Urinary bladder (tissue), 4 donors: ENCODE results near the gene CD8B. TPM values are rescaled to one million over a fixed set of nuclear protein-coding genes. Genes with fewer than 3 reads are reported as not detected.

Source experiments
- DNase-seq: peaks from one replicate; pipeline ENCODE4 v3.0.0-alpha.2; 2015; ENCODE audit errors: extremely low spot score
- H3K27ac ChIP-seq: one replicate; pipeline ENCODE4 v1.5.1; 2013; ENCODE audit warnings: low read depth, mild to moderate bottlenecking, moderate library complexity
- H3K36me3 ChIP-seq: one replicate; pipeline ENCODE4 v1.6.1; 2013; ENCODE audit warnings: mild to moderate bottlenecking, moderate library complexity; ENCODE audit not compliant: insufficient read depth
- H3K4me1 ChIP-seq: one replicate; pipeline ENCODE4 v1.6.1; 2013; ENCODE audit warnings: mild to moderate bottlenecking, moderate library complexity; ENCODE audit not compliant: insufficient read depth
- H3K4me3 ChIP-seq: one replicate; pipeline ENCODE4 v1.5.1; 2013; ENCODE audit warnings: low read depth, low read length
- WGBS: extraction: QIAGEN DNeasy Blood & Tissue Kit; methylation state at CpG from one replicate; pipeline ENCODE4 v1.1.7; 2013; 5-methylcytosine and 5-hydroxymethylcytosine counted together
- polyA plus RNA-seq: library from polyadenylated mRNA; stranded (reverse); fragments of 200-250 nt; gene quantifications from one replicate; pipeline ENCODE4 v1.2.3, GENCODE V29; 2013
- total RNA-seq: library from RNA; depleted of rRNA; stranded (reverse); fragments of >200 nt; gene quantifications from one replicate; pipeline ENCODE4 v1.2.3, GENCODE V29; 2014
- donor health status: healthy with polysubstance abuse.
- donor health status: healthy.

Gene CD8B
- total and polyA plus RNA-seq, 2 donors = 0.82 TPM; not detected in 1

- no peak for DNase-seq
- Histone ChIP-seq H3K4me1 (no peaks in the 10 kb centered on the region), H3K27ac (no peak overlapping the region), H3K36me3 (no peaks in the 10 kb centered on the region), H3K4me3 (no peak overlapping the region)
- 81% methylated on average over 16 of the region's 16 CpGs for WGBS
These were observed 35.8 kb downstream of the CD8B start for GRCh38 chr2:86825693-86826381.

DNA sequence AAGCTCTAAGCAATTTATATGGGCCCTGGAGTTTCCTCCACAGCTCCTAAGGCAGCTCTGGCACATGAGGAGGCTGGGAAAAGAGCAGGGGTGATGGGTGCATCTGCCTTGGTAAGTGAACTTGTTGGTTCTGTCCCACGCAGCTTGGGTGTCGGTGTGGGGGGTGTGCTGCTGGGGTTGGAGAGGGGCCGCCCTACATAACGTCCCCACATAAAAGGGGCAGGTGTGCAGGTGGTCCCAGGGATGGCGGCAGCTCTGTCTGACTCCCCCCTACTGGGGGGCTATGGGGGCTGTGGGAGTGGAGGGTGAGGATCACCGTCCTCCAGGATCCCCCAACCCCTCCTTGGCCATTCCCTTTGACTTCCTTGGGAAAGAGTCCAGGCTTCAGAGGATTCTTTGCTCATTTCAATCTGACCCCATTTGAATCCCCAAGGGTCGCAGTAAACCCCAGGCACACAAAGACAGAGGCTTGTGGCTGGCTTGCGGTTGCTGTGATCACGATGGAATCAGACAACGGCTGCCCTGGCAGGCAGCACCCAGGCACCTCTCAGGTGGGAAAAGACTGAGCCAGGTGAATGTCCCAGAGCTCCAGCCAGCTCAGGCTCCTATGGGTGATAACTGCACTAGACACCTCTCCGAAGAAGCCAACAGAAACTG is 36.5 kb downstream of the CD8B start:
- Histone ChIP-seq H3K4me1 (no peaks in the 10 kb centered on the region), H3K36me3 (no peaks in the 10 kb centered on the region), H3K4me3 (no peak overlapping the region), H3K27ac (no peak overlapping the region)
- no peak for DNase-seq
- WGBS = 85% methylated on average over 11 of the region's 11 CpGs

DNA sequence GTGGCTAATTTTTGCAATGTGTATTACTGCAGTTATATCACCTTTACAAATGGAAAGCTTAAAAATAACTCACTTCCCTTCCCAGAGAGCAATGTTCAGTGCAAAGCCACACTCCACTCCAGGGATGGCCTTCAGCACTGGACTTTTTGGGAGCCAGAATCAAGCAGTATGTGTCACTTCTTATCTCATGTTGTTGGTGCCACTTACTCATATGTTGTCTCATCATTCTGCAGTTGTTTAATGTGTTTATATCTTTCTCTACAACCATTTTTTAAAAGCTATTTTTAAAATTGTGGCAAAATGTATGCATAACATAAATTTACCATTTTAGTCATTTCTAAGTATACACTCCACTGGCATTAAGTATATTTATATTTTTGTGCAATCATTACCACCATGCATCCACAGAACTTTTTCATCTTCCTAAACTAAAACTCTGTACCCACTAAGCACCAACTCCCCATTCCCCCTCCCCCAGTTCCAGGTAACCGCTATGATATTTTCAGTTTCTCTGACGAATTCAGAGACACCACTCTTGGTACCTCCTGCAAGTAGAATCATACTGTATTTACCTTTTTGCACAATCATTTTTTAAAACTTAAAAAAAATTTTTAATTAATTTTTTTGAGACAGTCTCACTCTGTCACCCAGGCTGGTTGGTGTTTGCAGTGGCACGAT is 38.9 kb downstream of the CD8B start:
- no peak for DNase-seq
- WGBS = 95% methylated on average over 3 of the region's 3 CpGs

DNA sequence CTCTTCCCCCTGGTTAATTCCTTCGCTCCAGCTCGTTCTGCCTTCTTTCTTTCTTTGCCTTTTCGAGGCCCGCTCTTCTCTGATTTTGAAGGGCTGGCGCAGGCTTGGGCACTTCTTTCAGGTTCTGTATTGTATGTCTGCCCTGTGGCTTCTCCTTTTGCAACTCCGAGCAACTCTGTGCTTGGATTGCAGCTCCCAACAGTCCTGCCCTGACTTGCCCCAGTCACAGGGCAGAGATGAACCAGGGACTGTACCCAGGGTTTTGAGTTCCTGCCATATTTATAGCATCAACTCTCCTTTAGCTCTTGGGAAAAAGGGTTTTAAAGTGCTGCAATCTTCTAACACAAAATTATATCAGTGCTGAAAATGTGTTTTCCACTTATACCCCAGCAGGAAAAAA is 39.8 kb downstream of the CD8B start:
- no peak for DNase-seq
- Histone ChIP-seq H3K4me1 (no peaks in the 10 kb centered on the region), H3K27ac (no peak overlapping the region), H3K4me3 (no peak overlapping the region), H3K36me3 (no peaks in the 10 kb centered on the region)
- WGBS = 87% methylated on average over 6 of the region's 6 CpGs

More for the DNA sequence above, 38.9 kb downstream of the CD8B start:
- H3K4me1 ChIP-seq = no peaks in the 10 kb centered on the region
- no peaks in the 10 kb centered on the region for H3K36me3 ChIP-seq
- no peak overlapping the region for H3K4me3 ChIP-seq
- H3K27ac ChIP-seq = no peak overlapping the region

DNA sequence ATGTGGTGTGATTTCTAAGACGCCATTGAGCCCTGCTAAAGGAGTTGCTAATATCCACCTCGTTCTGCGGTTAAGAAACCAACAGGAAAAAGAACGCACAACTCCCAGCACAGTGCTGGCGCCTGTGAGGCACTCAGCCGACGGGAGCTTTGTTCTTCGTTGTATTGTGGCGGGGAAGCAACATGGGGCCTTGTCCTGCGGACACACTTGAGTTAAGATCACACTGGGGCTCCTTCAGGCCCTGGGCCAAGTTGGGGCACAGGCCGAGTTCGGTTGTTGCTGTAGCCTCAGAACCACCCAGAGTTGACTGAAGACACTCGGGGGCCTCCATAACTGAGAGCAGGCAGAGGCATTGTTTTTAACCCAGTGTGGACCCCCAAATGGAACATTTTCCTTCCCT is 40.4 kb downstream of the CD8B start:
- DNase-seq = no peak

DNA sequence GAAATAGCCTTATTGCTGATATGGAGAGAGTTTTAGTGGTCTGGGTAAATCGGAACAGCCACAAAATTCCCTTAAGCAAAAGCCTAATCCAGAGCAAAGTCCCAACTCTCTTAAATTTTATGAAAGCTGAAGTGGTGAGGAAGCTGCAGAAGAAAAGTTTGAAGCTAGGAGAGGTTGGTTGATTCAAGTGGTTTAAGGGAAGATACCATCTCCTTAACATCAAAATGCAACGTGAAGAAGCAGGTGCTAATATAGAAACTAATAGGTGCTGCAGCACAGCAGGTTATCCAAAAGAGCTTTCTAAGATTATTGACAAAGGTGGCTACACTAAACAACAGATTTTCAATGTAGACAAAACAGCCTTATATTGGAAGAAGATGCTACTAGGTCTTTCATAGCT is 42.7 kb downstream of the CD8B start:
- no peaks in the 10 kb centered on the region for H3K36me3 ChIP-seq
- H3K27ac ChIP-seq = no peak overlapping the region
- 92% methylated on average over 2 of the region's 2 CpGs for WGBS
- DNase-seq = no peak
- H3K4me3 ChIP-seq = no peak overlapping the region
- H3K4me1 ChIP-seq = no peaks in the 10 kb centered on the region

More for the DNA sequence above, 40.4 kb downstream of the CD8B start:
- 90% methylated on average over 13 of the region's 13 CpGs for WGBS
- H3K4me3 ChIP-seq = no peak overlapping the region
- no peaks in the 10 kb centered on the region for H3K36me3 ChIP-seq
- H3K27ac ChIP-seq = no peak overlapping the region
- H3K4me1 ChIP-seq = no peaks in the 10 kb centered on the region

- Histone ChIP-seq H3K36me3 (no peaks in the 10 kb centered on the region), H3K4me3 (no peak overlapping the region), H3K27ac (no peak overlapping the region), H3K4me1 (no peaks in the 10 kb centered on the region)
- DNase-seq = no peak
- 90% methylated on average over 4 of the region's 4 CpGs for WGBS
These were observed 43.4 kb downstream of the CD8B start for GRCh38 chr2:86818114-86818801.

- Histone ChIP-seq H3K27ac (no peak overlapping the region), H3K4me1 (no peaks in the 10 kb centered on the region), H3K36me3 (no peaks in the 10 kb centered on the region), H3K4me3 (no peak overlapping the region)
- WGBS = 84% methylated on average over 1 of the region's 1 CpG
- DNase-seq = no peak
These were observed 46.1 kb downstream of the CD8B start for GRCh38 chr2:86815611-86816010.

GRCh38 chr2:86809481-86810121 is 52.1 kb downstream of the CD8B start:
- Histone ChIP-seq H3K27ac (no peak overlapping the region), H3K4me3 (no peak overlapping the region), H3K4me1 (no peaks in the 10 kb centered on the region), H3K36me3 (no peaks in the 10 kb centered on the region)
- WGBS = 23% methylated on average over 43 of the region's 43 CpGs
- no peak for DNase-seq

DNA sequence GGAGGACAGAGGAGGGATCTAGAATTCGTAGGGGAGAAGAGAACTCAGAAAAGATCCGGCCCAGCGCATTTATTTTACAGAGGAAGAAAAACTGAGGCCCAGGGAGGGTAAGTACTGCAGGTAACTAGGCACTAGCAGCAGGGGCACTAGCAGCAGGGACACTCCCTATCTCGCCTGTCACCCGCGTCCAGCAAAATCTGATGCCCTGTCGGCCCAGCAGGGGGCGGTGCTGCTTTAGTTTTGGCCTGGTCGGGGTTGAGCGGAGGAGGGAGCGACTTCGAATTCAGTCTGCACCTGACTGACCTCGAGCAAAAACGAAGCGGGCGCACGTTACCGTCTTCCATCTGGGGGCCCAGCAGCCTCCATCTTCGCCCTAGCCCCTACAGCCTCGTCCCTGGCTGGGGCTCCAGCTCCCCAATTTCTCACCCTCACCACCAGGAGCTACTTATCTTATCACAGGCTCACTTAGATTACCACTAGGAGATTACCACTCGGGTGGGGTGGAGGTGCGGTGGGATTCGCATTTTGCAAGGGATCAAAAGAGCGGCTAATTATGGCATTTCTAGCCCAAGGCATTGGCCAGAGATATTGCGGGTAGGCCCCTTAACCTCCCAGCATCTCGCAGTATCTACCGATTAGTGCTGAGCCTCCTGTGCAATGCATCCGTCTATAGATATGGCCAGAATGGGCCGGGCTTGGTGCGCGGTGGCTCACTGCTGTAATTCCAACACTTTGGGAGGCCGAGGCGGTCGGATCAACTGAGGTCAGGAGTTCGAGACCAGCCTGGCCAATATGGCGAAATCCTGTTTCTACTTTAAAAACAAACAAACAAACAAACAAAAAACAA is 53.1 kb downstream of the CD8B start:
- Histone ChIP-seq H3K27ac (no peak overlapping the region), H3K4me3 (peak overlapping the region; percentile 25), H3K36me3 (no peaks in the 10 kb centered on the region), H3K4me1 (no peaks in the 10 kb centered on the region)
- WGBS = 10% methylated on average over 36 of the region's 36 CpGs
- DNase-seq = peak; percentile 59

GRCh38 chr2:86807468-86808275 is 54.0 kb downstream of the CD8B start:
- H3K4me3 ChIP-seq = peak overlapping the region; percentile 25
- DNase-seq = peak; percentile 54
- no peak overlapping the region for H3K27ac ChIP-seq
- H3K4me1 ChIP-seq = no peaks in the 10 kb centered on the region
- no peaks in the 10 kb centered on the region for H3K36me3 ChIP-seq
- WGBS = under 1% methylated on average over 51 of the region's 51 CpGs

DNA sequence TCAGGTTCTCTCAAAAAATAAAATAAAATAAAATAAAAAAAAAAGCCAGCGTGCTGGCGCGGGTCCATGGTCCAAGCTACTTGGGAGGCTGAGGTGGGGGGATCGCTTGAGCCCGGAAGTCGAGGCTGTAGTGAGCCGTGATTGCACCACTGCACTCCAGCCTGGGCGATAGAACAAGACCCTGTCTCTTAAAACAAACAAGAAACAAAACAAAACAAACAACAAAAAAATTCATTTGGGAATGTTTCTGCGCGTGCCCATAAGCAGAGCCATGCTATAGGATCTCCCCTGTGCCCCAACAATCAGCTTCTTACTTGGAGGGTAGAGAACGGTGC is 54.6 kb downstream of the CD8B start:
- no peak for DNase-seq
- Histone ChIP-seq H3K4me1 (no peaks in the 10 kb centered on the region), H3K36me3 (no peaks in the 10 kb centered on the region), H3K4me3 (peak overlapping the region; percentile 25), H3K27ac (no peak overlapping the region)
- WGBS = 42% methylated on average over 11 of the region's 11 CpGs
